HepG2 (cell line): ENCODE data around the gene HSP90AB1. TPM values are rescaled to one million over a fixed set of nuclear protein-coding genes. Genes with fewer than 3 reads are reported as not detected.

Experiments used
- AKNA ChIP-seq: sonication (generic); formaldehyde crosslinking; IDR thresholded peaks from 2 replicates; pipeline ENCODE4 v1.4.0; 2020; ENCODE audit warnings: missing genetic modification reagents, borderline replicate concordance
- CBX1 ChIP-seq: IDR thresholded peaks from one replicate; pipeline ENCODE4 v1.6.1; 2016; ENCODE audit warnings: antibody characterized with exemption, low read depth
- ETS1 ChIP-seq: sonication (generic); formaldehyde crosslinking; IDR thresholded peaks from 2 replicates; pipeline ENCODE4 v1.4.0; 2020; ENCODE audit warnings: missing genetic modification reagents
- FOXM1 ChIP-seq: sonication (generic); formaldehyde crosslinking; IDR thresholded peaks from 2 replicates; pipeline ENCODE4 v1.5.0; 2020; ENCODE audit warnings: missing genetic modification reagents
- IKZF5 ChIP-seq: IDR thresholded peaks from 2 replicates; pipeline ENCODE4 v1.6.1; 2018; ENCODE audit warnings: missing genetic modification reagents, mild to moderate bottlenecking, missing compliant biosample characterization
- SNAPC4 ChIP-seq: sonication (generic); formaldehyde crosslinking; IDR thresholded peaks from 2 replicates; pipeline ENCODE4 v1.4.0; 2020; ENCODE audit warnings: mild to moderate bottlenecking, missing genetic modification reagents
- SOX5 ChIP-seq: IDR thresholded peaks from 2 replicates; pipeline ENCODE4 v1.6.1; 2016; ENCODE audit warnings: borderline replicate concordance
- TCF7L2 ChIP-seq: IDR thresholded peaks from 2 replicates; pipeline ENCODE4 v1.6.1; 2011; ENCODE audit warnings: mild to moderate bottlenecking, low read depth, low read length, moderate library complexity
- ZNF18 ChIP-seq: sonication (generic); formaldehyde crosslinking; IDR thresholded peaks from 2 replicates; pipeline ENCODE4 v1.8.0; 2022; ENCODE audit warnings: mild to moderate bottlenecking, missing genetic modification reagents; ENCODE audit not compliant: insufficient replicate concordance
- ZNF180 ChIP-seq: sonication (generic); formaldehyde crosslinking; IDR thresholded peaks from 2 replicates; pipeline ENCODE4 v1.4.0; 2020; ENCODE audit warnings: low read depth, missing genetic modification reagents, borderline replicate concordance
- ZNF232 ChIP-seq: sonication (generic); formaldehyde crosslinking; IDR thresholded peaks from 2 replicates; pipeline ENCODE4 v1.4.0; 2020; ENCODE audit warnings: missing genetic modification reagents, borderline replicate concordance
- ZNF451 ChIP-seq: sonication (generic); formaldehyde crosslinking; IDR thresholded peaks from 2 replicates; pipeline ENCODE4 v1.5.0; 2020; ENCODE audit warnings: mild to moderate bottlenecking, missing genetic modification reagents
- polyA plus RNA-seq, 8 experiments: library from polyadenylated mRNA; depleted of rRNA in 3 of 8; stranded (reverse) in 7 of 8; unstranded in 1 of 8; fragments of >200 nt; fragmentation: Illumina TruSeq in 4 of 8; extraction: Trizol in 4 of 8; gene quantifications; 2 replicates each; pipeline versions ENCODE4 v1.2.1 to v1.2.3, GENCODE V29; 2011 to 2016; ENCODE audit warnings: low read depth in 4 of 8, missing spikeins in 1 of 8, mixed read lengths in 1 of 8; ENCODE audit not compliant: insufficient read depth in 1 of 8
- total RNA-seq, 5 experiments: library from RNA; depleted of rRNA; stranded (reverse); fragments of >200 nt; fragmentation: Illumina TruSeq; extraction: Trizol; gene quantifications; 2 replicates each; pipeline ENCODE4 v1.2.3, GENCODE V29; 2016; ENCODE audit warnings: low read depth in 1 of 5
- TF ChIP-seq, protein P1 (sequence below): sonication (generic); formaldehyde crosslinking; IDR thresholded peaks from 2 replicates; pipeline ENCODE4 v1.8.1; 2022; ENCODE audit warnings: mild to moderate bottlenecking, missing genetic modification reagents

Gene HSP90AB1
- total and polyA plus RNA-seq, 2 of the 13 experiments (the other 11 are each of a cell fraction or from before 2014, with no cell fraction given) = 1,325 to 1,472 TPM

- TF ChIP-seq IKZF5 (CRISPR knock-in tag) = no peak
- no peak for TF ChIP-seq ETS1 (CRISPR knock-in tag)
- TF ChIP-seq TCF7L2 = no peak
- TF ChIP-seq, protein P1, sequence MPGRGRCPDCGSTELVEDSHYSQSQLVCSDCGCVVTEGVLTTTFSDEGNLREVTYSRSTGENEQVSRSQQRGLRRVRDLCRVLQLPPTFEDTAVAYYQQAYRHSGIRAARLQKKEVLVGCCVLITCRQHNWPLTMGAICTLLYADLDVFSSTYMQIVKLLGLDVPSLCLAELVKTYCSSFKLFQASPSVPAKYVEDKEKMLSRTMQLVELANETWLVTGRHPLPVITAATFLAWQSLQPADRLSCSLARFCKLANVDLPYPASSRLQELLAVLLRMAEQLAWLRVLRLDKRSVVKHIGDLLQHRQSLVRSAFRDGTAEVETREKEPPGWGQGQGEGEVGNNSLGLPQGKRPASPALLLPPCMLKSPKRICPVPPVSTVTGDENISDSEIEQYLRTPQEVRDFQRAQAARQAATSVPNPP (CRISPR knock-in tag) = no peak
- no peak for TF ChIP-seq SOX5
- TF ChIP-seq ZNF232 = no peak
- no peak for TF ChIP-seq CBX1
- no peak for TF ChIP-seq ZNF18
- no peak for TF ChIP-seq SNAPC4 (CRISPR knock-in tag)
- TF ChIP-seq FOXM1 (CRISPR knock-in tag) = no peak
- no peak for TF ChIP-seq AKNA (CRISPR knock-in tag)
- TF ChIP-seq ZNF451 = no peak
- no peak for TF ChIP-seq ZNF180
Observed at GRCh38 chr6:44263354-44264100, 16.6 kb downstream of the HSP90AB1 start (continued).
